AG09319 (cell line): Measurements from ENCODE around the gene METTL14.

Experiments
- DNase-seq: peaks from one replicate; pipeline ENCODE4 v3.0.0-alpha.2; 2010; ENCODE audit warnings: low read depth; ENCODE audit errors: extremely low read depth
- CTCF ChIP-seq: IDR thresholded peaks from 2 replicates; pipeline ENCODE4 v1.5.1; 2011; ENCODE audit warnings: low read depth, mild to moderate bottlenecking, inconsistent platforms, low read length, moderate library complexity

The METTL14 gene

GRCh38 chr4:118754890-118755289, 69.7 kb downstream of the METTL14 start:
- DNase-seq = no peak
- no peak for TF ChIP-seq CTCF

DNA sequence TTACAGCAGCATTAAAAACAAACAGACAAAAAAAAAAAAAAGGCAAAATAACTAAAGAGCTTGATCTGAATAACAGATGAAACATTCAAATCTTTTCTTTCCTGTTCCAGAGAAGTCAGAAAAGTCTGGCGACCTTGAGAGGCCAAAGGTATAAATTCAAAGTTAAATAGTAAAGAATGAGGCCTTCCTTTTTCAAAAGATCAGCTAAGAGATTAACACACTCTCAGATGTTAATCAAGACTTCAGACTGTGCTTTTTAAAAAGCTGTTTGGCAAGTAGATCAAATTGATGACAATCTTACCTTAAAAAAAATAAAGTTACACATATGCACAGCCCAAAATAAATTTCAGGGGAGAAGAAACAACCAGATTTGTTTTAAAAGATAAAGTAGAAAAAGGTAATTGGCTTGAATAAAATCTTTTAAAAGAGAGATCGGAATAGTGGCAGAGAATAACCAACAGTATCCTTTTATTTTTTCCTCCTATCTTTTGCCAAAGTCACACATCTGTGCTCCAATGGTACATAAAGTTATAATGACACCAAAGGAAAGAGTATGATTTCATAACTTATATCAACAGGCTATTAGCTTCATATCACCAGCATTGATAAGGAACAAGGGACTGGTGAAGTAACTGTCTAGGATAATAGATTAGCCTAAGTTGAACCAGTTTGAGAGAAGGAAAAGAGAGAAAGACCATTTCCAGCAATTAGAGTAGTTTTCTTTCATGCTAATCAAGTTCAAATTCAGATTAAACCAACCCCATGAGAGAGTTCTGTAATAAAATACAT, 70.4 kb downstream of the METTL14 start:
- no peak for TF ChIP-seq CTCF
- DNase-seq = no peak

GRCh38 chr4:118756429-118756828, 71.2 kb downstream of the METTL14 start:
- no peak for TF ChIP-seq CTCF
- no peak for DNase-seq

GRCh38 chr4:118756958-118757357, 71.8 kb downstream of the METTL14 start:
- no peak for DNase-seq
- TF ChIP-seq CTCF = no peak

DNA sequence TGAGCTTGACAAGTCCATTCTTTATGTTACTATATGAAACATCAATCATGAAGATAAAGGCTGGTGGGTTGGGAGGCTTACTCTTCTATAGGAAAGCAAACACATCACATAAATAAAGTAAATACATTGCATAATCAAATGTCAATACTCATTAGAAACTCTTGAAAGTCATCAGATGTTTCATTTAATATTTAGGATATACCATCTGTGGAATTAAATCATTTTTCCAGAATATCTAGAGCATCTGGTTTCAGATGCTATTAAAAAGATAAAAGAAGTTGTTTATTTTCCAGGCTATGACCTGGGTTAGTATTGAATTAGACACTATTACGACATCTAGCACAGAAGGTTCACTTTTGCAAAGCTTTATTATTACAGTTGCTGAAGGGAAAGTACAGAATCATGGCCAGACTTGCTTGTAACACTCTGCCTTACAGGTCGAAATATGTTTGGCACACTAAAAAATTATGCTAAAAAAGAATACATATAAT, 72.6 kb downstream of the METTL14 start:
- DNase-seq = no peak
- no peak for TF ChIP-seq CTCF

DNA sequence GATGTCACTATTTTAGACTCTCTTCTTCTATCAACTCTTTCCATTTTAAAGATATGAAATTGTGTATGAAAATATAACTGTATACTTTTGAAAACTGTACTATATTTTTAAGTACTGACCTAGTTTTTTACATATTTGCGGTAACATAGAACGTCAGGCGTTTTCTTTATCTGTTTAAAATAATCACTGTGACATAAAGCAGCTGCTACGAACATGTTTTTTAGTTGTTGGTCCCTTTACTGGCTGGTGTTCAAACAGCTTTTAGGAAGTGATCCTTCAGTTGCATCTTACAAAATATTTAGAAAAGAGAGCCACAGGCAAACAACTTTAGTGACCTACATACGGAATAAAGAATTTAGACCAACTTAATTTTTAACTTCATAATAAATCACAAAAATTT, 73.1 kb downstream of the METTL14 start:
- no peak for TF ChIP-seq CTCF
- DNase-seq = no peak

GRCh38 chr4:118759481-118759880, 74.3 kb downstream of the METTL14 start:
- DNase-seq = no peak
- no peak for TF ChIP-seq CTCF
